Activated CD4-positive, alpha-beta T cell treated with anti-CD3 and anti-CD28 coated beads, Interleukin-2, amount 10 ng/mL, durations not matched to agents 7 days and 5 days (primary cell): ENCODE data around the gene ZNF571. TPM values are rescaled to one million over a fixed set of nuclear protein-coding genes. Genes with fewer than 3 reads are reported as not detected.

Experiments
- CTCF ChIA-PET: fragments of 350-600 bp; sonication (Branson Sonifier 250); formaldehyde crosslinking; loops from one replicate; lab custom pipeline; 2021; ENCODE audit warnings: antibody characterized with exemption; lab: Charles Lee
- POLR2A ChIA-PET: fragments of 350-600 bp; sonication (Branson Sonifier 250); formaldehyde crosslinking; loops from one replicate; lab custom pipeline; 2021; ENCODE audit warnings: antibody characterized with exemption; lab: Charles Lee
- DNase-seq: peaks from one replicate; pipeline ENCODE4 v3.0.0-alpha.2; 2020
- H3K27ac Mint-ChIP-seq: one replicate; pipeline ENCODE4 v1.8.0; 2021; ENCODE audit warnings: mild to moderate bottlenecking, moderate library complexity, mixed read lengths
- H3K27me3 Mint-ChIP-seq: one replicate; pipeline ENCODE4 v1.8.0; 2021; ENCODE audit warnings: mixed read lengths
- H3K36me3 Mint-ChIP-seq: one replicate; pipeline ENCODE4 v1.8.0; 2021; ENCODE audit warnings: low read depth, mixed read lengths
- H3K4me1 Mint-ChIP-seq: one replicate; pipeline ENCODE4 v1.8.0; 2021; ENCODE audit warnings: mixed read lengths
- H3K4me3 Mint-ChIP-seq: one replicate; pipeline ENCODE4 v1.8.0; 2021; ENCODE audit warnings: mild to moderate bottlenecking, moderate library complexity, mixed read lengths
- H3K9me3 Mint-ChIP-seq: one replicate; pipeline ENCODE4 v1.8.0; 2021; ENCODE audit warnings: mixed read lengths
- total RNA-seq, 2 experiments: library from RNA; stranded (reverse); gene quantifications; one replicate each; pipeline ENCODE4 v1.2.3, GENCODE V29; 2021

The ZNF571 gene
- total RNA-seq, 2 experiments from 2014 or later, result 1.6 to 2.4 TPM

- POLR2A ChIA-PET, result no interaction called here
- H3K27ac Mint-ChIP-seq, result no peak overlapping the region
- no peak for DNase-seq
- no peak overlapping the region for H3K4me3 Mint-ChIP-seq
- peaks cover 46% of the 10 kb centered on the region for H3K36me3 Mint-ChIP-seq
- H3K27me3 Mint-ChIP-seq, result no peaks in the 10 kb centered on the region
- no peaks in the 10 kb centered on the region for H3K4me1 Mint-ChIP-seq
- CTCF ChIA-PET, result no interaction called here
- H3K9me3 Mint-ChIP-seq, result peaks cover 37% of the 10 kb centered on the region
Observed at GRCh38 chr19:37519890-37520289, 74.7 kb downstream of the ZNF571 start.

Other genes with a start within 250 kb of the ZNF571 start
- 1 to 10 TPM; 7.8 to 8.8 TPM for gene ZNF527, start 223.7 kb downstream of the ZNF571 start, total RNA-seq
- gene ZNF569, start 127.3 kb downstream of the ZNF571 start, total RNA-seq, result 10 to 100 TPM in 1 of 2 experiments, 1 to 10 TPM in 1; 8.0 to 10.4 TPM
- 1 to 10 TPM; 6.1 to 7.3 TPM for gene ZNF570, start 125.4 kb downstream of the ZNF571 start, total RNA-seq
- 1 to 10 TPM; 4.1 to 4.9 TPM for gene ZNF793, start 87.9 kb downstream of the ZNF571 start, total RNA-seq
- 1 to 10 TPM; 1.2 to 1.8 TPM for gene ZNF540, start 84 bp upstream of the ZNF571 start, total RNA-seq
- gene ZFP30, start 60.7 kb upstream of the ZNF571 start, total RNA-seq, result 10 to 100 TPM; 14.4 to 16.8 TPM
- gene ZNF607, start 125.0 kb upstream of the ZNF571 start, total RNA-seq, result 1 to 10 TPM; 4.5 to 6.2 TPM
- gene ZNF573, start 184.8 kb upstream of the ZNF571 start, total RNA-seq, result 1 to 10 TPM; 7.7 to 7.9 TPM